Activated effector memory CD4-positive, alpha-beta T cell treated with anti-CD3 and anti-CD28 coated beads, Interleukin-2, amount 50 U/mL, for 16 hours (primary cell): ENCODE measurements around the gene GTPBP10.
A peak's percentile ranks its signal among the peaks of the same experiment; 100 is the strongest.
"Not testable (repeated sequence)": the region's sequence is repeated elsewhere in the genome, so short reads cannot be mapped to it uniquely, and the experiment has no call there.

Experiments
- DNase-seq: peaks from one replicate; pipeline ENCODE4 v3.0.0-alpha.2; 2020

The GTPBP10 gene, protein sequence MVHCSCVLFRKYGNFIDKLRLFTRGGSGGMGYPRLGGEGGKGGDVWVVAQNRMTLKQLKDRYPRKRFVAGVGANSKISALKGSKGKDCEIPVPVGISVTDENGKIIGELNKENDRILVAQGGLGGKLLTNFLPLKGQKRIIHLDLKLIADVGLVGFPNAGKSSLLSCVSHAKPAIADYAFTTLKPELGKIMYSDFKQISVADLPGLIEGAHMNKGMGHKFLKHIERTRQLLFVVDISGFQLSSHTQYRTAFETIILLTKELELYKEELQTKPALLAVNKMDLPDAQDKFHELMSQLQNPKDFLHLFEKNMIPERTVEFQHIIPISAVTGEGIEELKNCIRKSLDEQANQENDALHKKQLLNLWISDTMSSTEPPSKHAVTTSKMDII

GRCh38 chr7:90346336-90347125 lies at the start of gene GTPBP10:
Gene GTPBP10, plus strand, starts transcription at chr7:90346716. Its CDS starts 26 bp downstream, at chr7:90346742.
- DNase-seq, result peak; percentile 98

- DNase-seq, result no peak
These were observed 48.1 kb upstream of the GTPBP10 start for GRCh38 chr7:90298145-90299038.

DNA sequence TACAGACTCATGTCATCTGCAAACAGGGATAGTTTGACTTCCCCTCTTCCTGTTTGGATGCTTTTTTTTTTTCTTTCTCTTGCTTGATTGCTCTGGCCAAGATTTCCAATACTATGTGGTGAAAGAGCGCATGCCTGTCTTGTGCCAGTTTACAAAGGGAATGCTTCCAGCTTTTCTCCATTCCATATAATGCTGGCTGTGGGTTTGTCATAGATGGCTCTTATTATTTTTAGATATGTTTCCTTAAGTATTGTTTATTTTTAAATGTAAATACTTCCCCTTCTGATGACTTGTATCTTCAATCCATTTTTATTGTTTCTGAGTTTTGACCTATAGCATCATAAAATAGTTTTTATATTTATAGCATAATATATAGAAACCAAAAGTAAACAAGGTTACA lies 43.3 kb upstream of the GTPBP10 start:
- DNase-seq, result no peak

DNA sequence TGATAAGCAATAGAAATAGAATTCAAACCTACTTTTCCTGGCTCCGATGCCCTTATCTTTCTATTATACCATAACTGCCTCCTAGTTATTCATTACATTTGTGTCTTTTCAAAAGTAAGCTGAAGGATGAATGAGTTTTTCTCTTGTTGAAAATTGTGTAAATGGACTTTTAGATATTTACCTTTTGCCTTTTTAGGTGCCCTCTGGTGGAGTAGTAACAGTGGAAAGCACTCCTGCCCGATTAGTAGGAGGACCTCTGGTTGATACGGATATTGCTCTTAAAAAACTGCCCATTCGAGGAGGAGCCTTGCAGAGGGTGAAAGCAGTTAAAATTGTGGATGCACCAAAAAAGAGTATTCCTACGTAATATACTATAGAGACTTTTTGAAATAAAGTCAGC lies 36.6 kb upstream of the GTPBP10 start:
- DNase-seq, result no peak

- DNase-seq, result no peak
These were observed 35.3 kb upstream of the GTPBP10 start for GRCh38 chr7:90311175-90311574.

DNA sequence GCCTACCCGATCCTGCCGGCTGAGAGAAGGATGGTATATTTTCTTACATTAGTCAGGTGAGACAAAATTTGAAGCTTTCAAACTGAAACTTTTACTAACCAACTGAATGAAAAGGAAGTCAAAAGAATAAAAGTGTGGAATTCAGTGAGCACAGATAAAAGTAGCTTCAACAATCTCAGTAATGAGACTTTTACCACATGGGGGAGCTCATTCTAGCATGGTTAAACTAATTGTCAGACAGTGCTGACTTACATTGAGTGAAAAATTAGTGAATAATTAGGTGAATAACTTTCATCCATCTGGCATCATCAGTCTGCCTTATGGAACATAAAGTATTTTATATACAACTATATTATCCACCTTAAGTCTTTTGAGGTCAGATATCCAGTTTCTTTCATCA lies 33.8 kb upstream of the GTPBP10 start:
- DNase-seq, result no peak

DNA sequence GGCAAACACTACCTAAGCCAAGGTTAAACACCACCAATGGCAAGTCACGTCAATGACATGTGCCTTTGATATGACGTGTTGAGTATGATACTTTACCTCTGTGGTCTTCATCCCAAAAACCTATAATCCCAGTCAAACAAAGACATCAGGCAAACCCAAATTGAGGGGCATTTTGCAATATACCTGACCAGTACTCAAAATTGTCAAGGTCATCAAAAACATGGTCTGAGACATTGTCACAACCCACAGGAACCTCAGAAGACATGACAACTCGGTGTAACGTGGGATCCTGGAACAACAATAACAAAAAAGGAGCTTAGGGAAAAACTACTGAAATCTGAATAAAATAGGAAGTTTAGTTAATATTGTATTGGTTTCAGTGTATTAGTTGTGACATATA lies 32.6 kb upstream of the GTPBP10 start:
- DNase-seq, result no peak

GRCh38 chr7:90320014-90320413 lies 26.5 kb upstream of the GTPBP10 start:
- no peak for DNase-seq

GRCh38 chr7:90320418-90320800 lies 26.1 kb upstream of the GTPBP10 start:
- DNase-seq, result no peak

DNA sequence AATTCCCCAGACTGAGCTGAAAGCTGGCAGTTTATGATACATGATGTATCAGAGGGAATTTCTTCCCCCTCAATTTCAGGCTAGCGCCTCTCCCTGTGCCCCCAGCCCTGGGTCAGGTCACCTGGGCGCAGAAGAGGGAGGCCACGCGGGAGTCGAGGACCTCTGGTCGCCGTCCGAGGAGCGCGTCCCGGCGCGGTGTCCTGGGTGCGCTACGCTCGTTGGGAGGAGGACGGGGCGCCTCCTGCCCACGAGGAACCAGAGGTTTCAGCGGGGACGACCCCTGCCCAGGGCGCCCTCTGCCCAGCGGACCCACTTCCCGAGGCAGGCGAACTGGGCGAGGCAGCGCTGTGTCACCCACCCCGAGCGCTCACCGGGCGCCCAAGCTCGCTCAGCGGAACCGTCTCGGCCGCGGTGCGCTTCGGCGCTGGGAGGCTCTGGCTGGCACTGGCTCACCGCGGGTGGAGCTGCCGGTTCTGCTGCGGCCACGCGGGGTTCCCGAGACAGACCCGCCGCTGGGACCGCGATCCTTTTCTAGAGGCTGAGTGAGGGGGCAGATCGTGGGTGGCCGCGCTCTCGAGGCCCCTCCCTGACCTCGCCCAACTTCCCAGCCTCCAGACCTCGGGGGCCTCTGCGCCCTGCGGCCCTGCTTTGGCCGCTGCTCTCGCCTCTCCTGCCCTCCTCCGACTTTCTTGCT lies 25.6 kb upstream of the GTPBP10 start, which contains the start of gene FAM237B:
Gene FAM237B, minus strand, starts transcription at position 504 of the 694 bp plus-strand sequence. CDS start 1,556 bp downstream, outside the sequence.
- DNase-seq, result no peak

DNA sequence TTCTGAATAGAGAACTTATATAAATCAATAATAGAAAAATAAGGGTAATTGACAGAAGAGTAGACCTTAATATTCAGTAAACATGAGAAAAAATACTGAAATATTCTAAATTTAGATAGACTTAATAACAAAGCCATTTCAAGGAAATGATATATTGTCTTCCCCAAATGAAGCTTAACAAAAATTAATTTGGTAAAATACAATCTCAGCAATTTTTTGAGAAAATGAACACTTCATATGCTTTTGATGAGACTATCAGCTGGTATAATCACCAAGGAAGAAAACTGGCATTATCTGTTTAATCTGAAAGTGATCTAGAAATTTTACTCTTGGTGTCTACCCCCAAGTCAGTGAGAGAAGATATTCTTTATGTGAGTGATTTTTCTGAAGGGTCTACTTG lies 23.7 kb upstream of the GTPBP10 start:
- DNase-seq, result no peak

DNA sequence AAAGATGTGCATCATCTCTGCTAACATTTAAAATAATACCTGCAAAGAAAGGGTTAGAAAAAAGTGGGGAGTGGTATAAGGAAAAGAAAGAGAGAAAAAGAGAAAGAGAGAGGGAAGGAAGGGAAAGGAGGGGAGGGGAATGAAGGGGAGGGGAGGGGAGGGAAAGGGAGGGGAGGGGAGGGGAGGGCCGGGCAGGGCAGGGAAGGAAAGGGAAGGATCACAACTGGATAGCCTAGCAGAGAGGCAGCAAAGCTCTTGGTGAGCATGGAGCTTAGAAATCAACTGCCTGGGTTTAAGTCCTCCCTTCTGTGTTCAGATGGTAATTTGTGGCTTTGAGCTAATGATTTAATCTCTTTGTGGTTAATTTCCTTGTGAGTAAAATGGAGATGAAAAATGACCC lies 20.0 kb upstream of the GTPBP10 start:
- DNase-seq, result no peak

- DNase-seq, result no peak
These were observed 12.2 kb upstream of the GTPBP10 start for GRCh38 chr7:90334193-90334843.

GRCh38 chr7:90334926-90335325 lies 11.6 kb upstream of the GTPBP10 start:
- not testable (repeated sequence) for DNase-seq

DNA sequence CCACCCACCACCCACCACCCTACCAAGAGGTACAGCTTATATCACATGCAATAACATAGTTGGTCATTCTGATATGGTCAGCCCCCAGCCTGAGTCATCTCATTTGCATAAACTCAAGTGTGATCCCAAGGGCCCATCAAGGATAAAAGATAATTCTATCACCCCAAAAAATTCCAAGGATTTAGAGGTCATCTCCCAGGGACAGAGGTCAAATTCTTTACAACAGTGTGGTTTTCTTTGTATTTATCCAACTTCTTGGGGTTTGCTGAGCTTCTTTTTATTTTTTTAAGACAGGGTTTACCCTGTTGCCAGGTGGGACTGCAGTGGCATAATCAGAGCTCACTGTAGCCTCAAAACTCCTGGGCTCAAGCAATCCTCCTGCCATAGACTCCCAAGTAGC lies 9.4 kb upstream of the GTPBP10 start:
- DNase-seq, result no peak

GRCh38 chr7:90345016-90345415 lies 1.5 kb upstream of the GTPBP10 start:
- DNase-seq, result no peak

- no peak for DNase-seq
These were observed 751 bp upstream of the GTPBP10 start for GRCh38 chr7:90345595-90346335.

DNA sequence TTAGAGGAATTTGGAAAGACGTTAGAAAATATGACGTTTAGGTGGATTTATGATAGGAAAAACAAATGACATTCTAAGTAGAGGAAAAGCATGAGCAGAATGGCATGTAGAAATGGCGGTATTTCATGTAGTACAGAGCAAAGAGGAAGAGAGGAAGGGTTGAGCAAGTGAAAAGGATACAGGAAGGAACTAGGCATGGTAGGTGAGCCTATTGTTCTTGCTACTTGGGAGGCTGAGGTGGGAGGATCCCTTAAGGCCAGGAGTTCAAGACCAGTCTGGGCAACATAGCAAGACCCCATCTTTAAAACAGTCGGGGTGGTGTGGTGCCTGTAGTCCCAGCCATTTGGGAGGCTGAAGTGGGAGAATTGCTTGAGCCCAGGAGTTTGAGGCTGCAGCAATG lies 1.2 kb downstream of the GTPBP10 start:
- no peak for DNase-seq

DNA sequence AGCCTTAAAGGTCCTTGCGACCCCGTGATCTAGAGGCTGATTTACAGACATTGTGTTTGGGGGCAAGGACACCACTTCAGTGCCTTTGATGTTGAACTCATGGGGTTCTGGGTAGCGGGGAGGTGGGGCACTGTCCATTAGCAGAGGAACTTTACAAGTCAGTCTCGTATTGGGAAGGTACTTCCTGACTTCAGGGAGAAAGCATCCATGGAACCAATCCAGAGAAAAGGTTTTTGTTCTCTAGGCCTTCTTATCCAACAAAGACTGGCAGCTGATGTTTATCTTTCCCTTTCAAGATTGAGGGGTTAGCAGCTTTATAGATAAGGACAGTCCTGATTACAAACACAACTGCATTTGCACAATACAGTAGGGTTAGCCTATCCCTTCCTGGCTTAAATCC lies 2.8 kb downstream of the GTPBP10 start:
- no peak for DNase-seq

GRCh38 chr7:90350032-90350431 lies 3.5 kb downstream of the GTPBP10 start:
- not testable (repeated sequence) for DNase-seq

- DNase-seq, result no peak
These were observed 5.5 kb downstream of the GTPBP10 start for GRCh38 chr7:90351987-90352386.
